Measurements from ENCODE around the gene GALNT18.
"Not testable (repeated sequence)": the region's sequence is repeated elsewhere in the genome, so short reads cannot be mapped to it uniquely, and the experiment has no call there.

GALNT18 gene

GRCh38 chr11:11370255-11370961 lies 251.4 kb downstream of the GALNT18 start:
- H2AFZ ChIP-seq (ENCODE audit: low read depth, low read length) = no peak overlapping the region
- H3K4me3 ChIP-seq (ENCODE audit: low read length) = no peak overlapping the region
- no peaks in the 10 kb centered on the region for H3K36me3 ChIP-seq (ENCODE audit: insufficient read depth, low read length)
- H3K27me3 ChIP-seq (ENCODE audit: insufficient read depth, low read length) = no peaks in the 10 kb centered on the region
- no peaks in the 10 kb centered on the region for H3K9me3 ChIP-seq (ENCODE audit: low read length)
- no peaks in the 10 kb centered on the region for H3K4me1 ChIP-seq (ENCODE audit: insufficient read depth, low read length)

- no peaks in the 10 kb centered on the region for H3K9me3 ChIP-seq (ENCODE audit: low read length)
- no peaks in the 10 kb centered on the region for H3K4me1 ChIP-seq (ENCODE audit: insufficient read depth, low read length)
- H3K36me3 ChIP-seq (ENCODE audit: insufficient read depth, low read length) = no peaks in the 10 kb centered on the region
- H2AFZ ChIP-seq (ENCODE audit: low read depth, low read length) = no peak overlapping the region
- no peaks in the 10 kb centered on the region for H3K27me3 ChIP-seq (ENCODE audit: insufficient read depth, low read length)
- H3K4me3 ChIP-seq (ENCODE audit: low read length) = no peak overlapping the region
Observed at GRCh38 chr11:11366793-11367192, 255.0 kb downstream of the GALNT18 start.

GRCh38 chr11:11363674-11364073 lies 258.1 kb downstream of the GALNT18 start:
- H3K36me3 ChIP-seq (ENCODE audit: insufficient read depth, low read length) = no peaks in the 10 kb centered on the region
- H3K27me3 ChIP-seq (ENCODE audit: insufficient read depth, low read length) = no peaks in the 10 kb centered on the region
- no peak overlapping the region for H2AFZ ChIP-seq (ENCODE audit: low read depth, low read length)
- no peaks in the 10 kb centered on the region for H3K9me3 ChIP-seq (ENCODE audit: low read length)
- H3K4me1 ChIP-seq (ENCODE audit: insufficient read depth, low read length) = no peaks in the 10 kb centered on the region
- no peak overlapping the region for H3K4me3 ChIP-seq (ENCODE audit: low read length)

GRCh38 chr11:11359611-11360010 lies 262.2 kb downstream of the GALNT18 start:
- Histone ChIP-seq H3K27me3 (ENCODE audit: insufficient read depth, low read length) (no peaks in the 10 kb centered on the region), H3K9me3 (ENCODE audit: low read length) (no peaks in the 10 kb centered on the region)

GRCh38 chr11:11356842-11357241 lies 265.0 kb downstream of the GALNT18 start:
- Histone ChIP-seq H3K9me3 (ENCODE audit: low read length) (no peaks in the 10 kb centered on the region), H3K4me1 (ENCODE audit: insufficient read depth, low read length) (no peaks in the 10 kb centered on the region), H3K36me3 (ENCODE audit: insufficient read depth, low read length) (no peaks in the 10 kb centered on the region), H3K4me3 (ENCODE audit: low read length) (no peak overlapping the region), H3K27me3 (ENCODE audit: insufficient read depth, low read length) (no peaks in the 10 kb centered on the region), H2AFZ (ENCODE audit: low read depth, low read length) (no peak overlapping the region)

More at GRCh38 chr11:11359611-11360010, 262.2 kb downstream of the GALNT18 start:
- H3K36me3 ChIP-seq (ENCODE audit: insufficient read depth, low read length) = no peaks in the 10 kb centered on the region
- no peak overlapping the region for H3K4me3 ChIP-seq (ENCODE audit: low read length)
- H3K4me1 ChIP-seq (ENCODE audit: insufficient read depth, low read length) = no peaks in the 10 kb centered on the region
- no peak overlapping the region for H2AFZ ChIP-seq (ENCODE audit: low read depth, low read length)

- not testable (repeated sequence) for H3K4me1 ChIP-seq (ENCODE audit: insufficient read depth, low read length); H3K9me3 ChIP-seq (ENCODE audit: low read length); H3K36me3 ChIP-seq (ENCODE audit: insufficient read depth, low read length); H2AFZ ChIP-seq (ENCODE audit: low read depth, low read length); H3K4me3 ChIP-seq (ENCODE audit: low read length); H3K27me3 ChIP-seq (ENCODE audit: insufficient read depth, low read length)
Observed at GRCh38 chr11:11352878-11353277, 268.9 kb downstream of the GALNT18 start, which contains the start of gene CSNK2A3. Gene CSNK2A3 (minus strand): TSS chr11:11353250. CDS start chr11:11353119, 131 bp downstream.

- not testable (repeated sequence) for H3K36me3 ChIP-seq (ENCODE audit: insufficient read depth, low read length); H3K9me3 ChIP-seq (ENCODE audit: low read length); H3K4me3 ChIP-seq (ENCODE audit: low read length); H2AFZ ChIP-seq (ENCODE audit: low read depth, low read length); H3K4me1 ChIP-seq (ENCODE audit: insufficient read depth, low read length); H3K27me3 ChIP-seq (ENCODE audit: insufficient read depth, low read length)
Observed at GRCh38 chr11:11351851-11352250, 270.0 kb downstream of the GALNT18 start.

- Histone ChIP-seq H3K4me3 (ENCODE audit: low read length) (no peak overlapping the region), H3K4me1 (ENCODE audit: insufficient read depth, low read length) (no peaks in the 10 kb centered on the region), H3K27me3 (ENCODE audit: insufficient read depth, low read length) (no peaks in the 10 kb centered on the region), H3K36me3 (ENCODE audit: insufficient read depth, low read length) (no peaks in the 10 kb centered on the region), H3K9me3 (ENCODE audit: low read length) (no peaks in the 10 kb centered on the region), H2AFZ (ENCODE audit: low read depth, low read length) (no peak overlapping the region)
Observed at GRCh38 chr11:11351042-11351586, 270.7 kb downstream of the GALNT18 start.

GRCh38 chr11:11349870-11350337 lies 271.9 kb downstream of the GALNT18 start:
- H3K9me3 ChIP-seq (ENCODE audit: low read length) = no peaks in the 10 kb centered on the region
- H3K4me1 ChIP-seq (ENCODE audit: insufficient read depth, low read length) = no peaks in the 10 kb centered on the region
- no peak overlapping the region for H2AFZ ChIP-seq (ENCODE audit: low read depth, low read length)
- H3K4me3 ChIP-seq (ENCODE audit: low read length) = no peak overlapping the region
- H3K27me3 ChIP-seq (ENCODE audit: insufficient read depth, low read length) = no peaks in the 10 kb centered on the region
- no peaks in the 10 kb centered on the region for H3K36me3 ChIP-seq (ENCODE audit: insufficient read depth, low read length)

GRCh38 chr11:11349106-11349825 lies 272.5 kb downstream of the GALNT18 start:
- Histone ChIP-seq H2AFZ (ENCODE audit: low read depth, low read length) (no peak overlapping the region), H3K9me3 (ENCODE audit: low read length) (no peaks in the 10 kb centered on the region), H3K36me3 (ENCODE audit: insufficient read depth, low read length) (no peaks in the 10 kb centered on the region), H3K27me3 (ENCODE audit: insufficient read depth, low read length) (no peaks in the 10 kb centered on the region), H3K4me1 (ENCODE audit: insufficient read depth, low read length) (no peaks in the 10 kb centered on the region), H3K4me3 (ENCODE audit: low read length) (no peak overlapping the region)

- H3K9me3 ChIP-seq (ENCODE audit: low read length) = no peaks in the 10 kb centered on the region
- no peaks in the 10 kb centered on the region for H3K27me3 ChIP-seq (ENCODE audit: insufficient read depth, low read length)
- no peak overlapping the region for H2AFZ ChIP-seq (ENCODE audit: low read depth, low read length)
- no peak overlapping the region for H3K4me3 ChIP-seq (ENCODE audit: low read length)
- H3K4me1 ChIP-seq (ENCODE audit: insufficient read depth, low read length) = no peaks in the 10 kb centered on the region
- H3K36me3 ChIP-seq (ENCODE audit: insufficient read depth, low read length) = no peaks in the 10 kb centered on the region
Observed at GRCh38 chr11:11348303-11348702, 273.5 kb downstream of the GALNT18 start.

- Histone ChIP-seq H3K4me1 (ENCODE audit: insufficient read depth, low read length) (no peaks in the 10 kb centered on the region), H3K27me3 (ENCODE audit: insufficient read depth, low read length) (no peaks in the 10 kb centered on the region), H3K9me3 (ENCODE audit: low read length) (no peaks in the 10 kb centered on the region), H3K4me3 (ENCODE audit: low read length) (no peak overlapping the region), H3K36me3 (ENCODE audit: insufficient read depth, low read length) (no peaks in the 10 kb centered on the region), H2AFZ (ENCODE audit: low read depth, low read length) (no peak overlapping the region)
Observed at GRCh38 chr11:11347592-11347991, 274.2 kb downstream of the GALNT18 start.

- Histone ChIP-seq H3K36me3 (ENCODE audit: insufficient read depth, low read length) (no peaks in the 10 kb centered on the region), H2AFZ (ENCODE audit: low read depth, low read length) (no peak overlapping the region), H3K9me3 (ENCODE audit: low read length) (no peaks in the 10 kb centered on the region), H3K27me3 (ENCODE audit: insufficient read depth, low read length) (no peaks in the 10 kb centered on the region), H3K4me3 (ENCODE audit: low read length) (no peak overlapping the region), H3K4me1 (ENCODE audit: insufficient read depth, low read length) (no peaks in the 10 kb centered on the region)
Observed at GRCh38 chr11:11346303-11346702, 275.5 kb downstream of the GALNT18 start.

Data from neuron (in vitro differentiated cells).